GM19043 (cell line): ENCODE data around the gene SIRT5.

ENCODE experiments used
- ATAC-seq: cut with Tn5 transposase; IDR thresholded peaks from one replicate; pipeline ENCODE4 v1.9.1; 2021; ENCODE audit warnings: low read depth; ENCODE audit not compliant: unreplicated experiment

The SIRT5 gene

GRCh38 chr6:13550656-13551055, 23.7 kb upstream of the SIRT5 start:
- no peak for ATAC-seq

- ATAC-seq, result no peak
These were observed 20.8 kb upstream of the SIRT5 start for GRCh38 chr6:13553646-13554045.

GRCh38 chr6:13554929-13555333, 19.5 kb upstream of the SIRT5 start:
- no peak for ATAC-seq

GRCh38 chr6:13557841-13558240, 16.6 kb upstream of the SIRT5 start:
- no peak for ATAC-seq

GRCh38 chr6:13558718-13559117, 15.7 kb upstream of the SIRT5 start:
- no peak for ATAC-seq

- no peak for ATAC-seq
These were observed 15.2 kb upstream of the SIRT5 start for GRCh38 chr6:13559251-13559650.

- ATAC-seq, result no peak
These were observed 14.3 kb upstream of the SIRT5 start for GRCh38 chr6:13559968-13560650.

GRCh38 chr6:13560651-13561044, 13.8 kb upstream of the SIRT5 start:
- ATAC-seq, result no peak

- no peak for ATAC-seq
These were observed 12.7 kb upstream of the SIRT5 start for GRCh38 chr6:13561624-13562267.

- ATAC-seq, result no peak
These were observed 11.4 kb upstream of the SIRT5 start for GRCh38 chr6:13563009-13563408.

- no peak for ATAC-seq
These were observed 8.5 kb upstream of the SIRT5 start for GRCh38 chr6:13565921-13566320.

- ATAC-seq, result no peak
These were observed 7.9 kb upstream of the SIRT5 start for GRCh38 chr6:13566500-13566899.

GRCh38 chr6:13568970-13569369, 5.4 kb upstream of the SIRT5 start:
- ATAC-seq, result no peak

- no peak for ATAC-seq
These were observed 2.2 kb upstream of the SIRT5 start for GRCh38 chr6:13572240-13572639.

- ATAC-seq, result no peak
These were observed 1.3 kb upstream of the SIRT5 start for GRCh38 chr6:13572951-13573654.

GRCh38 chr6:13573669-13574110, 711 bp upstream of the SIRT5 start:
- ATAC-seq, result no peak

- ATAC-seq, result peak; percentile 75
These were observed 241 bp upstream of the SIRT5 start for GRCh38 chr6:13574149-13574570.

- ATAC-seq, result no peak
These were observed 975 bp downstream of the SIRT5 start for GRCh38 chr6:13575377-13575775.

- no peak for ATAC-seq
These were observed 1.6 kb downstream of the SIRT5 start for GRCh38 chr6:13576017-13576416.

- ATAC-seq, result no peak
These were observed 3.5 kb downstream of the SIRT5 start for GRCh38 chr6:13577926-13578325.

GRCh38 chr6:13579911-13580310, 5.5 kb downstream of the SIRT5 start:
- no peak for ATAC-seq
